A549 (cell line): ENCODE results near the gene TMEM60.

Experiments used
- TF ChIP-seq, protein P1 (sequence below): fragments of 450-650 bp; IDR thresholded peaks from 2 replicates; pipeline ENCODE4 v1.6.1; 2014; ENCODE audit warnings: antibody characterized with exemption
- TF ChIP-seq, protein P2 (sequence below): IDR thresholded peaks from 2 replicates; pipeline ENCODE4 v1.6.1; 2012
- TF ChIP-seq, protein P3 (sequence below): fragments of >200 bp; sonication (Bioruptor Twin); formaldehyde crosslinking; IDR thresholded peaks from 3 replicates; pipeline ENCODE4 v1.5.1; 2016
- TF ChIP-seq, protein P4 (sequence below): fragments of 250-450 bp; sonication (Bioruptor Pico); IDR thresholded peaks from 2 replicates; pipeline ENCODE4 v1.5.0; 2021; ENCODE audit warnings: mild to moderate bottlenecking, moderate library complexity, borderline replicate concordance
- TF ChIP-seq, protein P5 (sequence below): IDR thresholded peaks from 2 replicates; pipeline ENCODE4 v1.6.1; 2012

DNA sequence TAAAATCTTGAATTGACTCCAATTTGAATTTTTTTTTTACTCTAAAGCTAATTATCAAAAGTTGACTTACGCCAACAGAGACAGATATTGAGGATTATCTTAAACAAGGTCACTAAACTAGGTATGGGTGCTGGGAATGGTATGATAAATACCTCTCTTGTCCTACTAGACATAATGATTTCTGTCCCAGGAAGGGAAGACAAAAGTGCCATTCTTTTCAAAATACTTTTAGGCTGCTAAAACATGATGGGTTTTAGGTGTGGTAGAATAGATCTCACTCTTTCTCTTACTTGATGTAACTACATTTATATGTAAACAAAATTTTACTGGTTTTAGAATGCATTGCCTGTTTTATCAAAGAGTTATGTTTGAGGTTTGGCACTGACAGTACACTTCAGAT, 15.1 kb downstream of the TMEM60 start:
- TF ChIP-seq, protein P1, sequence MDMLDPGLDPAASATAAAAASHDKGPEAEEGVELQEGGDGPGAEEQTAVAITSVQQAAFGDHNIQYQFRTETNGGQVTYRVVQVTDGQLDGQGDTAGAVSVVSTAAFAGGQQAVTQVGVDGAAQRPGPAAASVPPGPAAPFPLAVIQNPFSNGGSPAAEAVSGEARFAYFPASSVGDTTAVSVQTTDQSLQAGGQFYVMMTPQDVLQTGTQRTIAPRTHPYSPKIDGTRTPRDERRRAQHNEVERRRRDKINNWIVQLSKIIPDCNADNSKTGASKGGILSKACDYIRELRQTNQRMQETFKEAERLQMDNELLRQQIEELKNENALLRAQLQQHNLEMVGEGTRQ, result no peak
- TF ChIP-seq, protein P2, sequence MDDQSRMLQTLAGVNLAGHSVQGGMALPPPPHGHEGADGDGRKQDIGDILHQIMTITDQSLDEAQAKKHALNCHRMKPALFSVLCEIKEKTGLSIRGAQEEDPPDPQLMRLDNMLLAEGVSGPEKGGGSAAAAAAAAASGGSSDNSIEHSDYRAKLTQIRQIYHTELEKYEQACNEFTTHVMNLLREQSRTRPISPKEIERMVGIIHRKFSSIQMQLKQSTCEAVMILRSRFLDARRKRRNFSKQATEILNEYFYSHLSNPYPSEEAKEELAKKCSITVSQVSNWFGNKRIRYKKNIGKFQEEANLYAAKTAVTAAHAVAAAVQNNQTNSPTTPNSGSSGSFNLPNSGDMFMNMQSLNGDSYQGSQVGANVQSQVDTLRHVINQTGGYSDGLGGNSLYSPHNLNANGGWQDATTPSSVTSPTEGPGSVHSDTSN, result no peak
- TF ChIP-seq, protein P3, sequence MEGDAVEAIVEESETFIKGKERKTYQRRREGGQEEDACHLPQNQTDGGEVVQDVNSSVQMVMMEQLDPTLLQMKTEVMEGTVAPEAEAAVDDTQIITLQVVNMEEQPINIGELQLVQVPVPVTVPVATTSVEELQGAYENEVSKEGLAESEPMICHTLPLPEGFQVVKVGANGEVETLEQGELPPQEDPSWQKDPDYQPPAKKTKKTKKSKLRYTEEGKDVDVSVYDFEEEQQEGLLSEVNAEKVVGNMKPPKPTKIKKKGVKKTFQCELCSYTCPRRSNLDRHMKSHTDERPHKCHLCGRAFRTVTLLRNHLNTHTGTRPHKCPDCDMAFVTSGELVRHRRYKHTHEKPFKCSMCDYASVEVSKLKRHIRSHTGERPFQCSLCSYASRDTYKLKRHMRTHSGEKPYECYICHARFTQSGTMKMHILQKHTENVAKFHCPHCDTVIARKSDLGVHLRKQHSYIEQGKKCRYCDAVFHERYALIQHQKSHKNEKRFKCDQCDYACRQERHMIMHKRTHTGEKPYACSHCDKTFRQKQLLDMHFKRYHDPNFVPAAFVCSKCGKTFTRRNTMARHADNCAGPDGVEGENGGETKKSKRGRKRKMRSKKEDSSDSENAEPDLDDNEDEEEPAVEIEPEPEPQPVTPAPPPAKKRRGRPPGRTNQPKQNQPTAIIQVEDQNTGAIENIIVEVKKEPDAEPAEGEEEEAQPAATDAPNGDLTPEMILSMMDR, result no peak
- TF ChIP-seq, protein P4, sequence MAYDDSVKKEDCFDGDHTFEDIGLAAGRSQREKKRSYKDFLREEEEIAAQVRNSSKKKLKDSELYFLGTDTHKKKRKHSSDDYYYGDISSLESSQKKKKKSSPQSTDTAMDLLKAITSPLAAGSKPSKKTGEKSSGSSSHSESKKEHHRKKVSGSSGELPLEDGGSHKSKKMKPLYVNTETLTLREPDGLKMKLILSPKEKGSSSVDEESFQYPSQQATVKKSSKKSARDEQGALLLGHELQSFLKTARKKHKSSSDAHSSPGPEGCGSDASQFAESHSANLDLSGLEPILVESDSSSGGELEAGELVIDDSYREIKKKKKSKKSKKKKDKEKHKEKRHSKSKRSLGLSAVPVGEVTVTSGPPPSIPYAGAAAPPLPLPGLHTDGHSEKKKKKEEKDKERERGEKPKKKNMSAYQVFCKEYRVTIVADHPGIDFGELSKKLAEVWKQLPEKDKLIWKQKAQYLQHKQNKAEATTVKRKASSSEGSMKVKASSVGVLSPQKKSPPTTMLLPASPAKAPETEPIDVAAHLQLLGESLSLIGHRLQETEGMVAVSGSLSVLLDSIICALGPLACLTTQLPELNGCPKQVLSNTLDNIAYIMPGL (CRISPR knock-in tag), result no peak
- TF ChIP-seq, protein P5, sequence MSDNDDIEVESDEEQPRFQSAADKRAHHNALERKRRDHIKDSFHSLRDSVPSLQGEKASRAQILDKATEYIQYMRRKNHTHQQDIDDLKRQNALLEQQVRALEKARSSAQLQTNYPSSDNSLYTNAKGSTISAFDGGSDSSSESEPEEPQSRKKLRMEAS, result no peak
